ENCODE data around the gene CCDC71L.

CCDC71L gene

GRCh38 chr7:106644999-106645398, 16.0 kb downstream of the CCDC71L start:
- DNase-seq (ENCODE audit: low read depth in 2 of 2) = no peak
- TF ChIP-seq, protein P1, sequence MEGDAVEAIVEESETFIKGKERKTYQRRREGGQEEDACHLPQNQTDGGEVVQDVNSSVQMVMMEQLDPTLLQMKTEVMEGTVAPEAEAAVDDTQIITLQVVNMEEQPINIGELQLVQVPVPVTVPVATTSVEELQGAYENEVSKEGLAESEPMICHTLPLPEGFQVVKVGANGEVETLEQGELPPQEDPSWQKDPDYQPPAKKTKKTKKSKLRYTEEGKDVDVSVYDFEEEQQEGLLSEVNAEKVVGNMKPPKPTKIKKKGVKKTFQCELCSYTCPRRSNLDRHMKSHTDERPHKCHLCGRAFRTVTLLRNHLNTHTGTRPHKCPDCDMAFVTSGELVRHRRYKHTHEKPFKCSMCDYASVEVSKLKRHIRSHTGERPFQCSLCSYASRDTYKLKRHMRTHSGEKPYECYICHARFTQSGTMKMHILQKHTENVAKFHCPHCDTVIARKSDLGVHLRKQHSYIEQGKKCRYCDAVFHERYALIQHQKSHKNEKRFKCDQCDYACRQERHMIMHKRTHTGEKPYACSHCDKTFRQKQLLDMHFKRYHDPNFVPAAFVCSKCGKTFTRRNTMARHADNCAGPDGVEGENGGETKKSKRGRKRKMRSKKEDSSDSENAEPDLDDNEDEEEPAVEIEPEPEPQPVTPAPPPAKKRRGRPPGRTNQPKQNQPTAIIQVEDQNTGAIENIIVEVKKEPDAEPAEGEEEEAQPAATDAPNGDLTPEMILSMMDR (IDR thresholded peaks at IDR 0.05; ENCODE audit: low read depth, low read length) = no peak
- H3K4me3 ChIP-seq (replicated peaks in 1 of 2; ENCODE audit: low read depth in 2 of 2, low read length in 2 of 2) = no peak overlapping the region

GRCh38 chr7:106643216-106644000, 17.6 kb downstream of the CCDC71L start:
- DNase-seq (ENCODE audit: low read depth in 2 of 2) = peak; percentile 44 to 55
- no peak overlapping the region for H3K4me3 ChIP-seq (replicated peaks in 1 of 2; ENCODE audit: low read depth in 2 of 2, low read length in 2 of 2)
- TF ChIP-seq, protein P1 (IDR thresholded peaks at IDR 0.05; ENCODE audit: low read depth, low read length) = no peak

DNA sequence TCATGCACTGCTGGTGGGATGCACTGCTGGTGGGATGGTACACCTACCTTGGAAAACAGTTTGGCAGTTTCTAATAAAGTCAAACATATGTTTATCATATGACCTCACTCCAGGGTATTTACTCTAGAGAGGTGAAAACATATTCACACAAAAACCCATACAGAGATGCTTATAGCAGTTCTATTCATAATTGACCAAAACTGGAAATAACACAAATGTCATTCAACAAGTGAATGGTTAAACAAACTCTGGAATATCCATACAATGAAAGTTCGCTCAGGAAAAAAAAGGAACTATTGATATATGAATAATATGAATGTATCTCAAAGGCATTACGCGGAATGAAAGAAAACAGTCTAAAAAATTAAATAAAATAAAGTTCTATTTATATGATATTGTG, 19.5 kb downstream of the CCDC71L start:
- DNase-seq (ENCODE audit: low read depth in 2 of 2) = no peak
- TF ChIP-seq, protein P1 (IDR thresholded peaks at IDR 0.05; ENCODE audit: low read depth, low read length) = no peak
- no peak overlapping the region for H3K4me3 ChIP-seq (replicated peaks in 1 of 2; ENCODE audit: low read depth in 2 of 2, low read length in 2 of 2)

GRCh38 chr7:106640368-106641141, 20.4 kb downstream of the CCDC71L start:
- H3K4me3 ChIP-seq (replicated peaks in 1 of 2; ENCODE audit: low read depth in 2 of 2, low read length in 2 of 2) = no peak overlapping the region
- TF ChIP-seq, protein P1 (IDR thresholded peaks at IDR 0.05; ENCODE audit: low read depth, low read length) = no peak
- DNase-seq (ENCODE audit: low read depth in 2 of 2) = peak; percentile 46 to 87

DNA sequence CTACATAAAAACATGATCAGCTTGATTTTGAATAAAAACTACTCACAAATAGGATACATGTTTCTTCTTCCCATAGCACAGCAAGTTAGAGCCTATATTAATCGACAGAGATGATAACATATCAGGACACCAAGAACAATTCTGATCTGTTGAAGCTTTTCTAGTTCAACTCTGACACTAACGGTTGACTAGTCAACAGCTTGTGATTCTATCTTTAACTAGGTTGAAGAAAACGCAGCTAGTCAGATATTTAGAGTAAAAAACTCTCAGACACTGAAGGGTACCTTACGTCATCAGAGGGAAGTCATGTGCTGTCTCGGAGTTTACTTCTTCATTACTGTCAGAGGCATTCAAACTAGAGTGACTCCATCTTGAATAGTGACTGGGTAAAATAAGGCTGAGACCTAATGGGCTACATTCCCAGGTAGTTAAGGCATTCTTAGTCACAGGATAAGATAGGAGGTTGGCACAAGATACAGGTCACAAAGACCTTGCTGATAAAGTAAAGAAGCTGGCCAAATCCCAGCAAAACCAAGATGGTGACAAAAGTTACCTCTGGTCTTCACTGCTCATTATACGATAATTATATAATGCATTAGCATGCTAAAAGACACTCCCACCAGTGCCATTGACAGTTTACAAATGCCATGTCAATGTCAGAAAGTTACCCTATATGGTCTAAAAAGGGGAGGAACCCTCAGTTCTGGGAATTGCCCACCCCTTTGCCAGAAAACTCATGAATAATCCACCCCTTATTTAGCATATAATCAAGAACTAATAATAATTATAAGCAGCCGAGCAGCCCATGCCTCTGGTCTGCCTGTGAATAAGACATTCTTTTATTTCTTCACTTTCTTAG, 21.3 kb downstream of the CCDC71L start:
- H3K4me3 ChIP-seq (replicated peaks in 1 of 2; ENCODE audit: low read depth in 2 of 2, low read length in 2 of 2) = no peak overlapping the region
- TF ChIP-seq, protein P1 (IDR thresholded peaks at IDR 0.05; ENCODE audit: low read depth, low read length) = no peak
- DNase-seq (ENCODE audit: low read depth in 2 of 2) = no peak

DNA sequence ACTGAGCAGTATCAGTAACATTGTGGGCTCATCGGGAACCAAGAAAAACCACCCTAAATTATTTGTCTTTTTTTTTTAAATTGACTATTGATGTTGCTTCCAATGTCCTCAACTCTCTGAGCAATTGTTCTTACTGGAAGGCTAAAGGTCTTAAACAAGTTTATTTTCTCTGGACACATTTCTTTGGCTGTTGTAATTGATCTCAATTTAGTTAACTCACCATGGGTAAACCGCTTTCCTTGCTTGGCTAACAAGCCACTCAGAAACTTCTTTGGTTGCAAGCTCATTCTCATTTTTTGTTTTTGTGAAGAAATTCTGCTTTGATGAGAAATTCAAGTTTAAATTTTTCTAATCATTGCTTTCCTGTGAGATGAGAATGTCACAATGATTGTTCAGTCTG, 25.5 kb downstream of the CCDC71L start:
- no peak overlapping the region for H3K4me3 ChIP-seq (replicated peaks in 1 of 2; ENCODE audit: low read depth in 2 of 2, low read length in 2 of 2)
- DNase-seq (ENCODE audit: low read depth in 2 of 2) = no peak
- TF ChIP-seq, protein P1 (IDR thresholded peaks at IDR 0.05; ENCODE audit: low read depth, low read length) = no peak
